H1 (cell line): Measurements from ENCODE around the gene TNS1. TPM values are rescaled to one million over a fixed set of nuclear protein-coding genes. Genes with fewer than 3 reads are reported as not detected.

Experiments used
- CTCF ChIA-PET: fragments of 300-600 bp; sonication (Branson Sonifier 250); formaldehyde crosslinking; loops from one replicate; lab custom pipeline; 2021; ENCODE audit not compliant: partially characterized antibody; lab: Charles Lee
- POLR2A ChIA-PET: fragments of 300-600 bp; sonication (Branson Sonifier 250); formaldehyde crosslinking; loops from one replicate; lab custom pipeline; 2021; ENCODE audit warnings: inconsistent platforms; ENCODE audit not compliant: partially characterized antibody; lab: Charles Lee
- DNase-seq, 2 experiments: peaks; one replicate each; pipeline versions ENCODE4 v3.0.0 to v3.0.0-alpha.2; 2010 to 2022; ENCODE audit warnings: low spot score in 2 of 2, low read depth in 1 of 2, mixed read lengths in 1 of 2
- FAIRE-seq: peaks from 2 replicates; lab custom pipeline; 2011; peaks lifted over from hg19 to GRCh38; lab: Jason Lieb, UNC
- H2AFZ ChIP-seq: 2 replicates; pipeline ENCODE4 v1.8.1; 2012; ENCODE audit warnings: low read length, inconsistent platforms
- H2AK5ac ChIP-seq: 2 replicates; pipeline ENCODE4 v1.6.1; 2013; ENCODE audit warnings: low read depth, low read length
- H2BK120ac ChIP-seq: replicated peaks from 2 replicates; pipeline ENCODE3; 2013; ENCODE audit warnings: low read depth, low read length, inconsistent platforms
- H2BK12ac ChIP-seq: 2 replicates; pipeline ENCODE4 v1.6.1; 2013; ENCODE audit warnings: low read depth, low read length
- H2BK15ac ChIP-seq: 2 replicates; pipeline ENCODE4 v1.6.1; 2013; ENCODE audit warnings: low read length
- H2BK20ac ChIP-seq: 2 replicates; pipeline ENCODE4 v1.6.1; 2013; ENCODE audit warnings: low read length
- H2BK5ac ChIP-seq: 2 replicates; pipeline ENCODE4 v1.6.1; 2013; ENCODE audit warnings: low read depth, low read length
- H3K14ac ChIP-seq: 2 replicates; pipeline ENCODE4 v1.6.1; 2013; ENCODE audit warnings: inconsistent platforms; ENCODE audit not compliant: insufficient read length
- H3K18ac ChIP-seq: 2 replicates; pipeline ENCODE4 v1.6.1; 2013; ENCODE audit warnings: low read length; ENCODE audit errors: extremely low read depth
- H3K23ac ChIP-seq: 2 replicates; pipeline ENCODE4 v1.6.1; 2013; ENCODE audit warnings: inconsistent platforms; ENCODE audit not compliant: insufficient read length
- H3K23me2 ChIP-seq: 2 replicates; pipeline ENCODE4 v1.6.1; 2013; ENCODE audit warnings: low read depth, low read length
- H3K27ac ChIP-seq: 2 replicates; pipeline ENCODE4 v1.6.1; 2011; ENCODE audit warnings: low read depth, low read length, inconsistent platforms
- H3K27me3 ChIP-seq, 4 experiments: replicated peaks in 1 of 4; 1 replicate in 1 of 4; 2 replicates in 3 of 4; pipeline versions ENCODE4 v1.6.1 to v1.8.1; 2011 to 2013; ENCODE audit warnings: low read length in 3 of 4, mild to moderate bottlenecking in 3 of 4, inconsistent platforms in 2 of 4, mixed read lengths in 2 of 4, moderate library complexity in 1 of 4; ENCODE audit not compliant: control insufficient read depth in 3 of 4, insufficient read depth in 3 of 4; ENCODE audit errors: extremely low read depth in 1 of 4
- H3K36me3 ChIP-seq, 4 experiments: 2 replicates each; pipeline versions ENCODE4 v1.6.1 to v1.8.1; 2011 to 2013; ENCODE audit warnings: mild to moderate bottlenecking in 4 of 4, low read length in 3 of 4, moderate library complexity in 2 of 4, control low read depth in 1 of 4, inconsistent platforms in 1 of 4; ENCODE audit not compliant: insufficient read depth in 4 of 4, control insufficient read depth in 2 of 4
- H3K4ac ChIP-seq: replicated peaks from 2 replicates; pipeline ENCODE3; 2013; ENCODE audit warnings: low read length, low read depth, mixed read lengths, inconsistent platforms; ENCODE audit not compliant: insufficient read length
- H3K4me1 ChIP-seq, 4 experiments: replicated peaks in 1 of 4; 1 replicate in 1 of 4; 2 replicates in 3 of 4; pipeline versions ENCODE4 v1.6.1 to v1.8.1; 2011 to 2013; ENCODE audit warnings: low read length in 3 of 4, inconsistent platforms in 2 of 4, mixed read lengths in 1 of 4; ENCODE audit not compliant: insufficient read depth in 4 of 4, control insufficient read depth in 3 of 4
- H3K4me2 ChIP-seq, 2 experiments: 2 replicates each; pipeline versions ENCODE4 v1.6.1 to v1.8.1; 2011 to 2013; ENCODE audit warnings: low read depth in 2 of 2, low read length in 2 of 2, control low read depth in 1 of 2, inconsistent platforms in 1 of 2, mild to moderate bottlenecking in 1 of 2; ENCODE audit not compliant: insufficient read depth in 1 of 2
- H3K4me3 ChIP-seq, 4 experiments: fragments of 200-600, 300-600 bp in 1 of 4; sonication (generic), shearing (Covaris generic), sonication (Bioruptor Twin) in 1 of 4; 2 replicates each; pipeline versions ENCODE4 v1.5.1 to v1.8.1; 2011 to 2016; ENCODE audit warnings: low read length in 4 of 4, low read depth in 3 of 4, control low read depth in 2 of 4, inconsistent platforms in 2 of 4, mild to moderate bottlenecking in 2 of 4, mixed read lengths in 1 of 4, moderate library complexity in 1 of 4; ENCODE audit not compliant: insufficient read depth in 2 of 4; ENCODE audit errors: extremely low read depth in 1 of 4
- H3K56ac ChIP-seq: replicated peaks from 2 replicates; pipeline ENCODE3; 2013; ENCODE audit warnings: low read depth, mild to moderate bottlenecking, mixed read lengths, low read length, inconsistent platforms; ENCODE audit not compliant: insufficient read length
- H3K79me1 ChIP-seq: 2 replicates; pipeline ENCODE4 v1.6.1; 2013; ENCODE audit warnings: low read depth, low read length, control low read depth
- H3K79me2 ChIP-seq, 2 experiments: 2 replicates each; pipeline versions ENCODE4 v1.6.1 to v1.8.1; 2012 to 2013; ENCODE audit warnings: low read length in 2 of 2, mild to moderate bottlenecking in 2 of 2, inconsistent platforms in 1 of 2; ENCODE audit not compliant: insufficient read depth in 2 of 2, control insufficient read depth in 1 of 2
- H3K9ac ChIP-seq, 4 experiments: replicated peaks in 1 of 4; 1 replicate in 1 of 4; 2 replicates in 3 of 4; pipeline versions ENCODE4 v1.6.1 to v1.8.1; 2011 to 2013; ENCODE audit warnings: low read depth in 3 of 4, low read length in 3 of 4, control low read depth in 2 of 4, mild to moderate bottlenecking in 2 of 4, moderate library complexity in 2 of 4, inconsistent platforms in 1 of 4; ENCODE audit errors: extremely low read depth in 1 of 4
- H3K9me3 ChIP-seq, 2 experiments: 2 replicates each; pipeline versions ENCODE4 v1.6.1 to v1.8.1; 2012 to 2013; ENCODE audit warnings: mild to moderate bottlenecking in 2 of 2, moderate library complexity in 2 of 2, control low read depth in 1 of 2, inconsistent platforms in 1 of 2, low read depth in 1 of 2, low read length in 1 of 2, mixed read lengths in 1 of 2; ENCODE audit not compliant: insufficient read depth in 2 of 2
- H4K20me1 ChIP-seq, 2 experiments: replicated peaks in 1 of 2; 2 replicates each; pipeline versions ENCODE3 to v1.8.1; 2011 to 2013; ENCODE audit warnings: inconsistent platforms in 2 of 2, low read length in 2 of 2, mild to moderate bottlenecking in 1 of 2; ENCODE audit not compliant: insufficient read depth in 2 of 2, control insufficient read depth in 1 of 2
- H4K5ac ChIP-seq: 2 replicates; pipeline ENCODE4 v1.6.1; 2013; ENCODE audit warnings: low read length, low read depth, mixed read lengths, inconsistent platforms; ENCODE audit not compliant: insufficient read length
- H4K8ac ChIP-seq: 2 replicates; pipeline ENCODE4 v1.8.0; 2013; ENCODE audit warnings: mild to moderate bottlenecking, moderate library complexity, low read length, inconsistent platforms; ENCODE audit not compliant: insufficient read depth; ENCODE audit errors: extremely low read depth
- H4K91ac ChIP-seq: replicated peaks from 2 replicates; pipeline ENCODE3; 2013; ENCODE audit warnings: low read length, mixed read lengths, inconsistent platforms; ENCODE audit not compliant: insufficient read length
- CBX5 ChIP-seq: fragments of 300-800, 300-1000 bp; sonication (generic); IDR thresholded peaks from 2 replicates; pipeline ENCODE4 v1.7.1; 2016; ENCODE audit warnings: antibody characterized with exemption, low read length, low read depth
- E2F6 ChIP-seq: IDR thresholded peaks from 2 replicates; pipeline ENCODE4 v1.6.1; 2012; ENCODE audit warnings: inconsistent platforms
- EGR1 ChIP-seq: IDR thresholded peaks from 2 replicates; pipeline ENCODE4 v1.6.1; 2011; ENCODE audit warnings: low read depth, low read length, borderline replicate concordance
- POLR2A ChIP-seq, 2 experiments: IDR thresholded peaks; 1 replicate in 1 of 2; 2 replicates in 1 of 2; pipeline ENCODE4 v1.6.1; 2011; ENCODE audit warnings: low read depth in 2 of 2, low read length in 2 of 2, mild to moderate bottlenecking in 2 of 2; ENCODE audit errors: control extremely low read depth in 1 of 2
- POU5F1 ChIP-seq: IDR thresholded peaks from 2 replicates; pipeline ENCODE4 v1.6.1; 2011; ENCODE audit warnings: low read depth, mild to moderate bottlenecking, low read length, moderate library complexity
- RAD21 ChIP-seq, 2 experiments: IDR thresholded peaks in 1 of 2; conservative IDR thresholded peaks in 1 of 2; 2 replicates each; pipeline ENCODE4 v1.6.1; 2011; ENCODE audit warnings: low read depth in 2 of 2, low read length in 2 of 2, improper control_type of control experiment in 1 of 2, inconsistent platforms in 1 of 2, mild to moderate bottlenecking in 1 of 2, moderate library complexity in 1 of 2
- WGBS, 2 experiments: shearing (Covaris generic) in 1 of 2; methylation state at CpG; one replicate each; pipeline versions ENCODE4 v1.1.6 to v1.1.7; 2013 to 2015; ENCODE audit warnings: low lambda C conversion rate in 2 of 2, mixed read lengths in 2 of 2, inconsistent platforms in 1 of 2, low coverage in 1 of 2, missing lambda C conversion rate in 1 of 2; ENCODE audit not compliant: insufficient replicate concordance in 2 of 2, insufficient coverage in 1 of 2, insufficient read length in 1 of 2; ENCODE audit errors: extremely low coverage in 1 of 2, missing lambda C conversion rate in 1 of 2; 5-methylcytosine and 5-hydroxymethylcytosine counted together
- polyA plus RNA-seq, 7 experiments: library from polyadenylated mRNA; depleted of rRNA in 3 of 7; stranded (reverse) in 5 of 7; unstranded in 2 of 7; fragments of >200 nt in 5 of 7; fragments of 200-250 nt in 2 of 7; gene quantifications; 1 replicate in 5 of 7; 2 replicates in 1 of 7; 4 replicates in 1 of 7; pipeline versions ENCODE4 v1.2.1 to v1.2.3, GENCODE V29; 2011 to 2013; ENCODE audit warnings: missing spikeins in 2 of 7, mixed read lengths in 2 of 7
- total RNA-seq: library from RNA; stranded (reverse); fragmentation: NEBNext Ultra II Directional; extraction: Animal tissue kit (Norgen Biotek cat#: 25700); gene quantifications from 2 replicates; pipeline ENCODE4 v1.2.1, GENCODE V29; 2021

TNS1 gene
- total and polyA plus RNA-seq, 2 of the 8 experiments (the other 6 are each of a cell fraction or from before 2014, with no cell fraction given) = 1.5 to 5.1 TPM

- Histone ChIP-seq H3K4me1 (peaks cover 0 to 15% (median 7%) of the 10 kb centered on the region in 4 experiments; a peak in 6 of 7 replicates), H3K4ac (no peak overlapping the region), H3K4me2 (no peak overlapping the region), H3K4me3 (no peak overlapping the region), H3K27ac (no peak overlapping the region), H3K9ac (no peak overlapping the region), H4K8ac (no peak overlapping the region), H3K56ac (no peak overlapping the region), H2AK5ac (peak overlapping the region; percentile 24; the same call in 1 of the 2 replicates), H2BK20ac (no peak overlapping the region), H3K9me3 (no peaks in the 10 kb centered on the region), H3K27me3 (no peaks in the 10 kb centered on the region), H3K23ac (no peak overlapping the region), H4K20me1 (no peaks in the 10 kb centered on the region), H2BK15ac (0 out of 2 replicates have a peak overlapping the region, but pooled peaks have one; percentile 46), H3K79me1 (no peaks in the 10 kb centered on the region; the same call in 1 of the 2 replicates), H2BK5ac (no peak overlapping the region), H4K5ac (no peak overlapping the region), H3K18ac (no peak overlapping the region), H3K14ac (no peak overlapping the region), H3K36me3 (no peaks in the 10 kb centered on the region), H3K23me2 (no peaks in the 10 kb centered on the region), H2BK120ac (no peak overlapping the region), H3K79me2 (no peaks in the 10 kb centered on the region), H2AFZ (no peak overlapping the region), H4K91ac (no peak overlapping the region), H2BK12ac (no peak overlapping the region; the same call in 1 of the 2 replicates)
- CTCF ChIA-PET = interaction anchor here (0.7 to 3.5 kb wide), 6 partner anchors 15 to 67 kb away, joined by 3 to 14 read pairs (median 3); partner anchors contain the start of gene TNS1
- DNase-seq (no peak), FAIRE-seq (no peak)
- POLR2A ChIA-PET = no interaction called here
- TF ChIP-seq RAD21 (IDR thresholded peaks at IDR 0.05 in 1 of 2, conservative IDR thresholded peaks at IDR 0.05 in 1 of 2; ENCODE audit: low read depth in 2 of 2, low read length in 2 of 2) = no peak
- TF ChIP-seq POU5F1 = no peak
- TF ChIP-seq EGR1 = no peak
- no peak for TF ChIP-seq E2F6
- TF ChIP-seq POLR2A (IDR thresholded peaks at IDR 0.05; ENCODE audit: control extremely low read depth in 1 of 2, low read depth in 2 of 2, low read length in 2 of 2) = no peak
- TF ChIP-seq CBX5 = no peak
- WGBS, 2 experiments = 87% methylated on average over 7 of the region's 7 CpGs; no CpG with 5 or more reads in 1 of the 2 experiments
Observed at GRCh38 chr2:218017211-218018053, 14.6 kb upstream of the TNS1 start.
